Inflammatory macrophage treated with lipopolysaccharide for 4 hours (primary cell): Measurements from ENCODE around the gene TMEM178B.

Source experiments
- DNase-seq: peaks from one replicate; pipeline ENCODE4 v3.0.0-alpha.2; 2020

Gene TMEM178B

DNA sequence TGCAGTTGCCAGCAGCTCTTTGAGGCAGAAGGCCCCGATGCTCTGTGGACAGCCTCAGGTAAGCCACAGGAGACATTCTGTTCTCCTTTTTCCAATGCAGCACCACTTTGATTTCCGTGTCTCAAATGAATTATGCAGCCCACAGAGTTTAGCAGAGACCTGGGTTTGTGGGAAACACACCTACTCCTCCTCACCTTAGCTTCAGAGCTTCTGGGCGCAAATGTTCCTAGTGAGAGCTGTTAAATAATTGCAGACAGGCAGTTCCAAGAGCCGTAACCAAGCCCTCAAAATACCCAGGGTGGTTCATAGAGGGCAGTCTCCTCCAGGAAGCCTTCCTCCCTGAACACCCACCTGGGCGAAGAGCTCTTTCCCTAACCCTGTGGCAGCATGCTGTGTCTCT lies 408.1 kb downstream of the TMEM178B start:
- DNase-seq, result no peak

DNA sequence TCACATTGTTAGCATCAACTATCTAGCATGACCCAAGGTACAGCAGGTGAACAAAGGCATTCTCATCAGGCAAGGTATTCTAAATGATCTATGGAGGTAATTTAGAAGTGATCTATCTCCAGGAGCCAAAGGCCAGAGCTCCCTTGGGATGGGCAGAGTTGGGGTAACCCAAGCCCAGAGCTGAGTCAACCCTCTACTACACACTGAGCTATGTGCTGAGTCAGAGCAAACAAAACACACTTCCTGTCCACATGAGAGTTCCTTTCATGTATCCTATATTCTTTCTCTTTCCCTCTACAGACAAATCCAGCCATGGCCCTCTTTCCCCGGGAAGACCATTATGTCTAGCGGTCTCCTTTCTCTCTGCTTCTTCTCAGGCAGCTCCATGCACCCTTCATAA lies 409.2 kb downstream of the TMEM178B start:
- no peak for DNase-seq

GRCh38 chr7:141484907-141485306 lies 411.0 kb downstream of the TMEM178B start:
- no peak for DNase-seq

DNA sequence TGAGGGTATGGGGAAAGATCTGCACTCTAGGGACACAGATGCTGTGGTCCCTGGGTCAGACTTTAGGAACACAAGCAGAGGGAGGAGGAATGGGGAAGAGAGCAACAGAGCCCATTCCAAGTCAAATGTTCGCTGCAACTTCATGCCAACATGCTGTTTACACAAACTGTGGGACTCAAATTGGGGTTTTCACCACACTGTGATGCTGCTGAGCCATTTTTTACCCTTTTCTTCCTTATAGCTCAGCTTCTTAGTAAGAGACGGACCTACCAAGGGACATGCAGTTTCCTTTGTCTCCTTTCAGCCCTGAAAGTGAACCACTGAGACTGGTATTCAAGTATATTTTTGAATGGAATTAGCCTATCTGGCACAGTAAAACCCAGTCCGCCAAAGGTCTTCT lies 413.1 kb downstream of the TMEM178B start:
- DNase-seq, result no peak

DNA sequence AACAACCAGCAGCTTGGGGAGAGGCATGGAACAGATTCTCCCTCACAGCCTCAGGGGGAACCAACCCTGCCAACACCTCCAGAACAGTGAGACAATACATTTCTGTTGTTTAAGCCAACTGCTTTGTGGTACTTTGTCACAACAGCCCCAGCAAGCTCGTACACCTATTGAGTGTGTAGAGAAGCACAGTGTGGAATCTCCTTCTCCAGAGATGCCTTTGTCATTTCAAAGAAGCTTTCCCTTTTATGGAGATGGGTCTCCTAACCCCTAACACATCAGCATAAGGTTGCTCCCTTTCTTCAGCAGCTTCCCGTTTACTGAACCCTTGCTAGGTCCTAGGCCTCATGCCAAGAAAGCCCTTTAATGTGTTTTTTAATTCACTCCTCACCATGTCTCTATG lies 416.6 kb downstream of the TMEM178B start:
- no peak for DNase-seq

DNA sequence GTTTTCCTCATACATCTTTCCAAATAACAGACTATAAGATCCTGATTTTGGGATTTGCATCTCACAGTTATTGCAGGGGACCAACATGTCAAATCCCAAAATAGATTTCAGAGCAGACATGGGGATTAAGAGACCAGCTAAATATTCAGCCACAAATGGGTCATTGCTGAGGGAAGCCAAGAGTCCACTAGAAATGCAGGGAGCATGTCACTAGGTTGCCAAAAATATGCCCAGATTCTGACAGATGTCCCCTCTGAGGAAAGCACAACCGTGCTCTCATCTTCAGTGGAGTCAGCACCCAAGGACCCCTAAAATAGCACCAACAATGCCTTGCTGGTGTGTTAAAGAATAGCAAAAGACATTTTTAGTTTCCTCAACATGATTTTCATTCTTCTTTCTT lies 421.2 kb downstream of the TMEM178B start:
- DNase-seq, result no peak

GRCh38 chr7:141497391-141497790 lies 423.5 kb downstream of the TMEM178B start:
- no peak for DNase-seq

- no peak for DNase-seq
Observed at GRCh38 chr7:141500608-141501007, 426.7 kb downstream of the TMEM178B start.

GRCh38 chr7:141501451-141501850 lies 427.6 kb downstream of the TMEM178B start:
- DNase-seq, result no peak

DNA sequence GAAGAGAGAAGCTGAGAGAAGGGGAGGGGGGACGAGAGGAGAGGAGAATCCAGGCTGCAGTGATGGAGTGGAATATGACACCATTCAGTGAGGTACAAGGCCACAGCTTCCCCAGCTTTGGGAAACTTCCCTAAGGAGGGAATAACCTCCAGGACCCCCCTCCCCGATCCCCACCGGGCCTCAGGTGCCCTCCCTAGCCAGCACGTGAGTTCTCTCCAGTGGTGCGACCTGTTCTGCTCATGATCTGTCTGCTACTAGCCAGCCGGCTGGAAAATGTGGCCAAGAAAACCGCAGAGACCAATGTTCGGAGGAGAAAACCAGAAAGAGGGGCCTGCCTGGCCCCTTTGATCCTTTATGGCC lies 437.4 kb downstream of the TMEM178B start:
- DNase-seq, result no peak

- no peak for DNase-seq
Observed at GRCh38 chr7:141511676-141512396, 438.0 kb downstream of the TMEM178B start.

DNA sequence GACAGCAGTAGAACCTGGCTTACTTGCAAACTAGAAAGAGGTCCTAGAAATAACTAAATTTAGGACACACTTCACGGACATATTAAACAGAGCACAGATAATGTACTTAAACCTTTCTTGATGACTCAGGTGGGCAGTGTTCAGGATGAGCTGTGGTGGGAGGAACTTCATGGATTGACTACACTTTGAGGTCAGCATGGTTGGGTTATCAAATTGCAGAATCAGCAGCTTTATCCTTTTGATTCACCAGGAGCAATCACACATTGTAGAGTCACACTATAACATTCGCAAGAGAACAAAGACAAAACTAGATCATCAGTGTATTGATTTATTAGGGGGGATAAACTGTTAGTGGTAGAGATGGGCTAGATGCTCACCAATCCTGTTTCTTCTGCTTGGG lies 438.7 kb downstream of the TMEM178B start:
- no peak for DNase-seq

- no peak for DNase-seq
Observed at GRCh38 chr7:141513720-141514119, 439.9 kb downstream of the TMEM178B start.

GRCh38 chr7:141515941-141516340 lies 442.1 kb downstream of the TMEM178B start:
- DNase-seq, result no peak

DNA sequence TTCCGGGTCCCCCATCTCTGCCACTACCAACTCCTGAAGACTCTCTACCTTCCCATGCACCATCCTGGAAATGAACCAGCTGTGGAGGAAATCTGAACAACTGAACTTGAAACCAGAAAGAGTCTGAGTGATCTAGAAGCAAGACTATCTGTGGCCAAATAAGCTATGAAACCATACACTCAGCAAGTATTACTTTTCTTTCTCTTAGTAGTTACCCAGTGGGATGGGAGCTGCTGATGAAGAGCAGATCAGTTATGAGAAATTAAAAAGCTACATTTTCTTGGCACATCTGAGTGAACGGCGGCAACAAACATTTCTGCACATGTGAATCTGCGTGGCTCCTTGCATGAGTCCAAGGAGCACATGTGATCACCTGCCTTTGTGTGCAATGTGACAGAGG lies 445.8 kb downstream of the TMEM178B start:
- no peak for DNase-seq

- DNase-seq, result no peak
Observed at GRCh38 chr7:141522657-141523342, 448.9 kb downstream of the TMEM178B start.

GRCh38 chr7:141525973-141526514 lies 452.2 kb downstream of the TMEM178B start:
- no peak for DNase-seq

- DNase-seq, result no peak
Observed at GRCh38 chr7:141527076-141527475, 453.2 kb downstream of the TMEM178B start.

DNA sequence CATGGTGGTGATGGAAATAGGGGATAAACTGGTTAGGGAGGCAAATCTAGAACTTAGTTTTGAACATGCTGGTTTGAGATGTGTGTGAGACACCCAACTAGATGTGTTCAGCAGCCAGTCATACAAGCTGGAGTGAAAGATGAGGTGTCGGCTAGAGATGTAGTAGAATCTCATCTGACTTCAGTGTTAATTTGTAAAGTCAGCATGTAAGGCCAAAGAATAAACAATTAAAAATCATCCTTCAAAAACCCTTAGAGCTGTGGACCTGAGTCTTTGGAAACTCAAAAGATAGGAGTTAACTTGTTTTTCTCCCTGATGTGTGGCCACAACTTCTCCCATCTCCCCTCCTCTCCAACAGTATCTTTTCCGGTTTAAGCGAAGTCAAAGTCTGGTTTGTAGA lies 454.5 kb downstream of the TMEM178B start:
- no peak for DNase-seq
